ENCODE results near the gene RAB5B. TPM values are rescaled to one million over a fixed set of nuclear protein-coding genes. Genes with fewer than 3 reads are reported as not detected.
A peak's percentile ranks its signal among the peaks of the same experiment; 100 is the strongest.

The RAB5B gene
- total and polyA plus RNA-seq, 2 donors (not counting 3 experiments of a cell fraction or from before 2014, with no cell fraction given): 103 to 105 TPM

- DNase-seq (ENCODE audit: low read depth, low spot score) (peak; percentile 95), FAIRE-seq (peak; percentile 94)
- Histone ChIP-seq H3K9me1 (replicated peaks; ENCODE audit: control insufficient read depth, extremely low read depth, insufficient read depth, low read length) (no peaks in the 10 kb centered on the region), H3K4me1 (ENCODE audit: control insufficient read depth, extremely low read depth, insufficient read depth, low read length) (peaks cover 28% of the 10 kb centered on the region), H3K4me2 (ENCODE audit: insufficient read depth, low read length) (peak overlapping the region; percentile 94), H4K20me1 (replicated peaks; ENCODE audit: control insufficient read depth, extremely low read depth, insufficient read depth, low read length) (no peaks in the 10 kb centered on the region), H3K36me3 (ENCODE audit: control insufficient read depth in 2 of 2, extremely low read depth in 1 of 2, insufficient read depth in 2 of 2, low read length in 2 of 2) (no peaks in the 10 kb centered on the region), H3K27ac (ENCODE audit: insufficient read depth, low read depth, low read length) (peak overlapping the region; percentile 40), H3K9me3 (replicated peaks; ENCODE audit: control insufficient read depth, insufficient read depth, low read length) (no peaks in the 10 kb centered on the region), H3K79me2 (ENCODE audit: control insufficient read depth, insufficient read depth, low read length) (peaks cover 30% of the 10 kb centered on the region), H3K4me3 (replicated peaks in 1 of 3; ENCODE audit: insufficient read depth in 1 of 3, low read depth in 1 of 3, low read length in 3 of 3) (peak overlapping the region; percentile 55 to 98 (median 81)), H3K9ac (replicated peaks; ENCODE audit: extremely low read depth, insufficient read depth, low read length) (peak overlapping the region; percentile 70), H2AFZ (ENCODE audit: low read depth, low read length) (peak overlapping the region; percentile 86), H3K27me3 (ENCODE audit: control insufficient read depth in 2 of 2, insufficient read depth in 2 of 2, low read length in 2 of 2) (no peaks in the 10 kb centered on the region)
- dilution Hi-C loops (cut with MboI; ENCODE audit: extremely low pct_ligation_motif_present, low sequenced_read_pairs): no loop called here
- BruUV-seq (replicated peaks): TSS peak; percentile 51
- no peak for TF ChIP-seq MYC (IDR thresholded peaks at IDR 0.05; ENCODE audit: low read depth, low read length)
- no peak for TF ChIP-seq FOS (IDR thresholded peaks at IDR 0.05; ENCODE audit: borderline replicate concordance, insufficient read depth, low read length)
- no peak for TF ChIP-seq JUN (IDR thresholded peaks at IDR 0.05; ENCODE audit: borderline replicate concordance, insufficient read depth, insufficient read length, low read depth)
- TF ChIP-seq CTCF (IDR thresholded peaks at IDR 0.05; ENCODE audit: extremely low read depth in 1 of 2, insufficient read depth in 1 of 2, low read depth in 1 of 2, low read length in 2 of 2): peak; percentile 69 to 74
- TF ChIP-seq GATA2 (IDR thresholded peaks at IDR 0.05; ENCODE audit: insufficient read depth, insufficient read length, low read depth, low read length): no peak
- peak; percentile 69 for TF ChIP-seq POLR2AphosphoS5 (IDR thresholded peaks at IDR 0.05; ENCODE audit: insufficient read depth, low read depth, low read length)
- no peak for TF ChIP-seq EZH2 (IDR thresholded peaks at IDR 0.05; ENCODE audit: borderline replicate concordance, low read depth, low read length, severe bottlenecking)
- peak; percentile 58 for TF ChIP-seq POLR2A (IDR thresholded peaks at IDR 0.05; ENCODE audit: low read depth, low read length)
- no peak for TF ChIP-seq MAX (IDR thresholded peaks at IDR 0.05; ENCODE audit: insufficient read depth, insufficient read length)
- ChIA-PET CTCF (interaction anchor here (0.9 to 3.9 kb wide), 15 partner anchors 9 to 188 kb away, joined by 3 to 30 read pairs (median 6); partner anchors contain the start of genes DNAJC14, ORMDL2 and SARNP), POLR2A (interaction anchor here (0.6 to 3.9 kb wide), 3 partner anchors 46 to 97 kb away, joined by 3 to 15 read pairs (median 3); partner anchors contain the start of genes DNAJC14 and RAB5B)
- intact Hi-C loops (cut with micrococcal nuclease): loop anchor here (1.0 kb wide), 4 partner anchors 46 to 110 kb away; partner anchors contain the start of genes DNAJC14 and SARNP
Observed at GRCh38 chr12:55926738-55927587, 46.9 kb upstream of the RAB5B start.

Measured in endothelial cell of umbilical vein (primary cell).